Suppressor macrophage treated with lipopolysaccharide for 1 hour (primary cell): ENCODE data around the gene ADAD2.
A peak's percentile ranks its signal among the peaks of the same experiment; 100 is the strongest.
"Not testable (repeated sequence)": the region's sequence is repeated elsewhere in the genome, so short reads cannot be mapped to it uniquely, and the experiment has no call there.

ENCODE experiments used
- DNase-seq, 3 donors: peaks; one replicate each; pipeline ENCODE4 v3.0.0-alpha.2; 2020 to 2022

ADAD2 gene

DNA sequence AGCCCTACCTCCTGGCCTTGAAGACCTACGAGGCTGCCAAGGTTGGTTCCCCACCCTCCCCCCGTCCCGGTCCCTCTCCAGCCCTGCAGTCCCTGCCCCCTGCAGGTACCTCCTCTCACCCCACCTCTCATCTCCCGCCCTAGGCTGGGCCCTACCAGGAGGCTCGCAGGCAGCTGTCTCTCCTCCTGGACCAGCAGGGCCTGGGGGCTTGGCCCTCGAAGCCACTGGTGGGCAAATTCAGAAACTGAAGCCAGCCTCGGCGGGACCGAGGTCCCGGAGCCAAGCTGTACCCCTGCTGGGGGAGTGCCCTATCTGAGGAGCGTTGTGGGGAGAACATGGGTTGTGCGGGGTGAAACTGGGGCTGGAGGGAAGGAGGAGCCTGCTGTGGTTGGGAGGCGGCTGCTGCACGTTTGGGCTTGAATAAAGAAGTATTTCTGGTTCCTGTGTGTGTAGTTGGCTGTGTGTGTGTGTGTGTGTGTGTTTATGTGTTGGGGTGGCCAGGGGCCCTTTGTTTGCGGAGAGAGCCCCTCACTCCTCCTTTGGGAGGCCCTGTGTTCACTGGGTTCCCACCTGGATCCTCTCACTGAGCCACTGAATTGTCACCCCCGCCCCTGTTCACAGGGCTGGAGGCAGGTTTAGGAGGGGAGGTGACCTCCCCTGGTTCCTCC is 5.9 kb downstream of the ADAD2 start:
- DNase-seq: no peak

DNA sequence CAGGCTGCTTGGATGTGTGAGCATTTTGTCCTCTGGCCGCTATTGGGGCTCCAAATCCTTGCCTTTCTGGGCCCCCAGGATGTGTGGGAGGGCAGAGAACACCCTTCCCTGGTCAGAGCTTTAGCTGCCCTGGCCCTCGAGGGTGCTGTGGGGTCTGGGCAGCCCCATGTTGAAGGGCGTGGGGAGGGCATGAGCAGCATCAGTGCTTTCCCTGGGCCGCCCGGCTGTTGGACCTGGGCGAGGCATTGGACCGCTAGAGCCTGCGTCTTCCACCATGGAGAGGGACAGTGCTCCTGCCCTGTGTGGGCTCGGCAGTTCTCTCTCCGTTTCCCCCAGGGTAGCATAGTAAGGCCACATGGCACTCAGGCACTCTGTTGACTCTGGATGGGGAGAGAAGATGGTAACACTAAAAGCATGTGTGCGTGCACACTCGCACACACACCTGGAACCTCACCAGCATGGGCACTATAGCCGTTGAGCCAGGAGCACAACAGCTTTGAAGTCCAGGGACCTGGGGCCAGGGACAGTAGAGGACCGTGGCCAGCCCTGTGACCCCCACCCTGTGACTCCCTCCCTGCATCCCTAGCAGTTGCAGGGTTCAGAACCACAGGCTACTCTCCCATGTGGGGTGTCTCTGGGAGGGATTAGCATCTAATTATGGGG is 6.6 kb downstream of the ADAD2 start:
- no peak for DNase-seq

DNA sequence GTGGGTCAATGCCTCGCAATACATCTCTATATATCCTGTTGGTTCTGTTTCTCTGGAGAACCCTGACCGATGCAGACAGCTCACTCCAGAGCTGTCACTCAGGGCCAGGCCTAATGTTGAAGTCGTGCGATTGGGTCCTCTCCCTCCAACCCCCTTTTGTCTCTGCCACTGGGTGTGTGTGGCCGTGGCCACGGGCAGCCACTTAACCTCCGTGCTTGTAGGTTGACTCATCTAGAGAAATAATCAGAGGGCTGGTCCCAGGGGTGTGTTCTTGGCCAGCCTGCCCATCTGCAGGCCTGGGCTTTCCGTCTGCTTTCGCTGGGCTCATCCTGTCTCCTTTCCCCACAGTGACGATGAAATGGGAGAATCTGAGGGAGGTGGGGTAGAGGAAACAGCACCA is 7.4 kb downstream of the ADAD2 start:
- peak in 1 of 3 donors; percentile 10 for DNase-seq

GRCh38 chr16:84199097-84199496 is 8.1 kb downstream of the ADAD2 start:
- DNase-seq: no peak

- DNase-seq: peak; percentile 79 to 97 (median 90)
These were observed 8.9 kb downstream of the ADAD2 start for GRCh38 chr16:84199861-84200260.

DNA sequence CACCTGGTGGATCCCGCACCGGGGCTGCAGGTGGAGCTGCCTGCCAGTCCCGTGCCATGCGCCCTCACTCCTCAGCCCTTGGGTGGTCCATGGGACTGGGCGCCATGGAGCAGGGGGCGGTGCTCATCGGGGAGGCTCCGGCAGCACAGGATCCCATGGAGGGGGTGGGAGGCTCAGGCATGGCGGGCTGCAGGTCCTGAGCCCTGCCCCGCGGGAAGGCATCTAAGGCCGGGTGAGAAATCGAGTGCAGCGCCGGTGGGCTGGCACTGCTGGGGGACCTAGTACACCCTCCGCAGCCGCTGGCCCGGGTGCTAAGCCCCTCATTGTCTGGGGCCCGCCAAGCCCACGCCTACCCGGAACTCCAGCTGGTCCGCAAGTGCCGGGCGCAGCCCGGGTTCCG is 13.6 kb downstream of the ADAD2 start:
- DNase-seq: not testable (repeated sequence)

GRCh38 chr16:84205123-84205522 is 14.2 kb downstream of the ADAD2 start:
- DNase-seq: peak in 1 of 3 donors; percentile 10

- no peak for DNase-seq
These were observed 15.2 kb downstream of the ADAD2 start for GRCh38 chr16:84205976-84206691.

- DNase-seq: no peak
These were observed 16.3 kb downstream of the ADAD2 start for GRCh38 chr16:84207251-84207650.

- DNase-seq: no peak
These were observed 16.9 kb downstream of the ADAD2 start for GRCh38 chr16:84207879-84208278.

DNA sequence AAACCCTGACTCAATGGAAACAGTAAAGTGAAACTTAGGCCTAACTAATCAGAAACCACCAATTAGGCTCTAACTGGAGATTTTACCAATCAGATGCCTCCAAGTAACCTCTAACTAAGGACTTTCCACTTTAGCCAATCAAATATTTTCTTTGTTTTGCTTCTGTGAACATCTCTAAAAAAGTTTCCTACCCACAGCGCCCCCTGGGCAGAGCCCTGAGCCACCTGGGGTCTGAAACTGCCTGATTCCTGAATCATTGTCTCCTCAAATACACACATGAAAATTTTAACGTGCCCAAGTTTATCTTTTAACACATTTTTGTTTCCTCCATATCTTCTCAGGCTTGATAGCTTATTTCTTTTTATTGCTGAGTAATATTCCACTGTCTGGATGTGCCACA is 19.0 kb downstream of the ADAD2 start:
- peak in 2 of 3 donors; percentile 35 to 47 for DNase-seq

DNA sequence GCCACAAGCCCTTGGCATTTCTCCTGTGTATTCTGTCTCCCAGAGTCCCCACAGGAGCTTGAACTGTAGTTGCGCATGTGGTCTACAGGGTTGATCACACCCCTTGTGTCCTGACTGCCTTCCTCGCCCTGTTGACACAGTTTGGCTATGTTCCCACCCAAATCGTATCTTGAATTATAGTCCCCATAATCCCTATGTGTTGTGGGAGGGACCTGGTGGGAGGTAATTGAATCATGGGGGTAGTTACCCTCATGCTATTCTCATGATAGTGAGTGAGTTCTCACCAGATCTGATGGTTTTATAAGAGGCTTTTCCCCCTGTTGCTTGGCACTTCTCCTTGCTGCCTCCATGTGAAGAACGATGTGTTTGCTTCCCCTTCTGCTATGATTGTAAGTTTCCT is 21.2 kb downstream of the ADAD2 start:
- DNase-seq: no peak

- peak in 1 of 3 donors; percentile 33 for DNase-seq
These were observed 21.7 kb downstream of the ADAD2 start for GRCh38 chr16:84212631-84213030.

- peak in 1 of 3 donors; percentile 30 for DNase-seq
These were observed 23.6 kb downstream of the ADAD2 start for GRCh38 chr16:84214451-84215066.

- DNase-seq: no peak
These were observed 24.6 kb downstream of the ADAD2 start for GRCh38 chr16:84215531-84215930.

DNA sequence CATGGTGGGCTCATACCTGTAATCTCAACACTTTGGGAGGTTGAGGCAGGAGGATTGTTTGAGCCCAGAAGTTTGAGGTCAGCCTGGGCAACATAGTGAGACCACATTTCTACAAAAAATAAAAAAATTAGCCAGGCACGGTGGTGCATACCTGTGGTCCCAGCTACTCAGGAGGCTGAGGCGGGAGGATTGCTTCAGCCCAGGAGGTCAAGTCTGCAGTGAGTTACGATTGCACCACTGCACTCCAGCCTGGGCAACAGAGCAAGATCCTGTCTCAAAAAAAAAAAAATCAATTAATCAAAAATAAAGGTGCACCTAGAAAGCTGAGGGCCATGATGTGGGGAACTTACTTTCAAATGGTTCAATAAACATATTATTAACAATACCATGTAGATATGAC is 25.2 kb downstream of the ADAD2 start:
- not testable (repeated sequence) for DNase-seq

DNA sequence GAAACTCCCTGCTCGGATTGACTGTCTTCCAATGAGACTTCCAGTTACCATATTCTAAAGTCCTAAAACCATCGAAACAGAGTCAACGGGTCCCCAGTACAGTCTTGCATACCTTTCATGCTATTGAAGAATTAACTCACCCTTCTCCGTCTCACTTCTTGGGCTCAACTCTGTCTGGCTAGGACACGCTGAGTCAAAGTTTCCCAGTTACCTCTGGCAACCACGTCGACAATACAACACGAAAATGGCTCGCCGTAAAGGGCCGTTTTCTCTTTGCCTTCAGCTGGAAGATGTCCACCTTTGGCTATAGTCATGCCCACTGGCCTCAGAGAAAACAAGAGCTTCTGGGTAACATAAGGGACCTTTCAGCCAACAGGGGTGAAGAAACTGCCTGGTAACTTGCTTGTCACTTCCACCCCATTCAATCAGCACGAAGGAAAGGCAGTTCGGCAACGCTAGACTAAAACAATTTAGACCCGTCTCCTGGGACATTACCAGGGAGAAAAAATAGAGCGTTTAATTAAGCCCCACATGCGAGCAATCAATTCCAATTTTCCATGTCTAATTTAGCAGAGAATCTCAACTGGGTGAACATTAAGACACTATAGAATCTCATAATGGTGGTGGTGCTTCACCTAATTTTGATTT is 27.3 kb downstream of the ADAD2 start:
- no peak for DNase-seq

DNA sequence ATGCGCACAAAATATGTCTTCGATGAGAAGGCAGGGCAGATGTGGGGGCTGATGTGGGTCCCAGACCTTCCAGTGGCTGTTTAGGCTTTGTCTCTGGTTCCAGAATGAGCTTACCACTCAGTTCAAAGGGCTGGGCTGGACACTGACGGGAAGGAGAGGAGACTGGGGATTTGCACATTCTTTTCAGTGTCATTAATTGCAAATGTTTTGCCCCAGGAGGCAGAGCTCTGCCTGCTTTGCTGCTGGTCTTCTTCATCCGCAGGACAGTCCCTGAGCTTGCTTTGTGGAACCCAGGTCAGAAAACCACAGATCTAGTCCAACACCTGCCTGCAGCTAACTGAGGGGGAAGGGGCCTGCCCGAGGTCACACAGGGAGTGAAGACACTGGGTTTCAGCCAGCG is 28.0 kb downstream of the ADAD2 start:
- no peak for DNase-seq

DNA sequence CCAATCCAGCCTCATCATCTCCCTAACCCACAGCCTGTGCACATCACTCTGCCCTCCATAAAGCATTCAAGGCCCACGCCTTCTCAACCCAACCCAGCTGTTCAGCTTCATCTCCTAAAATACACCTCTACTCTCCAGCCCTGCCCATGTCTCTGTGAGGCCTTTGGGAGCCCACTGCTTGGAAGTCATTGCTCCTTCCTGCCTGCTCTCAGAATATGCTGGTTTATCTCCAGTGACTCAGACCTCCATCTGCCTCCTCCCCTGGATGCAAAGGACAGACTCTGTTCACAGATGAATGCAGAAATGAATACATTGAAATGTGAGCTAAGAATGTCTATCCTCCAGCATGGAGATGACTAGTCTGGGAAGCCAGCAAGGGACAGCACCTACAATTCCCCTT is 29.9 kb downstream of the ADAD2 start:
- DNase-seq: no peak

- DNase-seq: no peak
These were observed 32.5 kb downstream of the ADAD2 start for GRCh38 chr16:84223456-84223855.

DNA sequence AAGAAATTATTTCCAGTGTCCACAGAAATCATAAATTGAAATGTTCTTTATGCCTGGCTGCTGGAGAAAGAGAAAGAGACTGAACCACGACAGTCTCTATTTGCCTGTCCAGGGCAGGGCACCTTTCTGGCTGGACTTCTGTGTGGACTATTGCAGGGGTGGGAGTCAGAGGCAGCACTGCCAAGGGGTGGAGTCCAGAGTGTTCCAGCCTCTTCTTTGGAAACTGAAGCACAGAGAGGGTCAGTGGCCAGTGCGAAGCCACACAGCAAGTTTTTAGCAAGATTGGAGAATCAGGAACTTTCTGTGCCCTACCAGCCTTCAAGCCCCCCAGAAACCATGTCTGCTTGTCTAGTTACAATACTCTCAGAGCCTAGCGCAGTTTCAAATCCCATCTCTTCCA is 33.6 kb downstream of the ADAD2 start:
- no peak for DNase-seq

DNA sequence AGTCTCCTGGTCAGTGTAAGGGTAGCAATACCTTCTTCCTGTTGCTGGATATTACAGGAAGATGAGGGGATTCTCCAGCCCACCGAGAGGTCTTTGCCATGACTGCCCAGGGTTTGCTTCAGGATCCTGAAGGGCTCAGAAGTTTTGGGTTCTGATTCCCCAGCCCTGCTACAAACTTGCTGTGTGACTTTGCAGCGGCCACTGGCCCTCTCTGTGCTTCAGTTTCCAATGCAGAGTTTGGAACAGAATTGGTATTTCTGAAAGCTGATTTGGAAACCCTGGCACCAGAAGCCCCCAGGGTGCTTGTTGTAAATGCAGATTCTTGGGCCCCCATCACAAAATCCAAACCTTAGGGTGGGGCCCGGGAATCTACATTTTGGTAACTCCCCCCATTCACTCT is 34.2 kb downstream of the ADAD2 start:
- no peak for DNase-seq

DNA sequence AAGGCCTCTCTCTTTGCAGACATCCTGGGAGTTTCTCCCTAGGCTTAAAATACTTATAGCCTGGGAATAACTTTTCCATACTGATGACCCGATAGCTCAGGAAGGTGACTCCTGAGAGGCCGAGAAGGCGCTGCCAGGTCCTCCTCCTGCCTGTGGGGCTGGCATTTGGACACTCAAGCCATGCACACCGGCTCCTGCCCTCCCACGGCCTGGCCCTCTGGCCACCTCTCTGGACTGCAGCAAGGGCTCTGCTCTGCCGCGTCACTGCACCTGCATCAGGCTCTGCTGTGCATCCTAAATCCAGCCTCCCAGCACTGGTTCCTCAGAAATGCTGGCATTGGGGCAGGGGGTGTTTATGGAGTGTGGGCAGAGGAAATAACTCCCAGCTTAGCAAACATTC is 34.6 kb downstream of the ADAD2 start:
- no peak for DNase-seq
